Stimulated activated CD4-positive, alpha-beta T cell treated with anti-CD3 and anti-CD28 coated beads, Interleukin-15, amount 100 ng/mL, for 48 hours (primary cell): Measurements from ENCODE around the gene NCSTN.

ENCODE experiments used
- DNase-seq, 2 donors: peaks; one replicate each; pipeline ENCODE4 v3.0.0-alpha.2; 2020; ENCODE audit warnings: low read depth in 2 of 2

NCSTN gene

GRCh38 chr1:160351629-160352028 is 8.4 kb downstream of the NCSTN start:
- no peak for DNase-seq

- DNase-seq: no peak
Measured at GRCh38 chr1:160352555-160352954, 9.4 kb downstream of the NCSTN start.

- DNase-seq: no peak
Measured at GRCh38 chr1:160353223-160353622, 10.0 kb downstream of the NCSTN start.

- DNase-seq: no peak
Measured at GRCh38 chr1:160354388-160354985, 11.3 kb downstream of the NCSTN start.

- DNase-seq: no peak
Measured at GRCh38 chr1:160357286-160358002, 14.3 kb downstream of the NCSTN start.

GRCh38 chr1:160358073-160358472 is 14.9 kb downstream of the NCSTN start:
- DNase-seq: no peak

- no peak for DNase-seq
Measured at GRCh38 chr1:160359559-160360226, 16.5 kb downstream of the NCSTN start.

- no peak for DNase-seq
Measured at GRCh38 chr1:160360227-160360695, 17.1 kb downstream of the NCSTN start.

- no peak for DNase-seq
Measured at GRCh38 chr1:160361199-160361598, 18.0 kb downstream of the NCSTN start.

GRCh38 chr1:160361814-160362167 is 18.6 kb downstream of the NCSTN start:
- no peak for DNase-seq

- DNase-seq: no peak
Measured at GRCh38 chr1:160362168-160362957, 19.2 kb downstream of the NCSTN start.

GRCh38 chr1:160363010-160363409 is 19.8 kb downstream of the NCSTN start:
- no peak for DNase-seq

GRCh38 chr1:160363951-160364735 is 21.0 kb downstream of the NCSTN start:
- DNase-seq: no peak

- no peak for DNase-seq
Measured at GRCh38 chr1:160365325-160365724, 22.1 kb downstream of the NCSTN start.

GRCh38 chr1:160366731-160367515 is 23.7 kb downstream of the NCSTN start, which contains the start of gene NHLH1:
NHLH1 (plus strand) TSS chr1:160367071; CDS start chr1:160370732, 3,661 bp downstream.
- DNase-seq: no peak

GRCh38 chr1:160367516-160367900 is 24.3 kb downstream of the NCSTN start:
- DNase-seq: no peak

- DNase-seq: no peak
Measured at GRCh38 chr1:160367934-160368923, 25.0 kb downstream of the NCSTN start.

- no peak for DNase-seq
Measured at GRCh38 chr1:160369087-160369486, 25.9 kb downstream of the NCSTN start.
